ENCODE measurements around the gene GAB4.
"Not testable (repeated sequence)": the region's sequence is repeated elsewhere in the genome, so short reads cannot be mapped to it uniquely, and the experiment has no call there.

Gene GAB4

DNA sequence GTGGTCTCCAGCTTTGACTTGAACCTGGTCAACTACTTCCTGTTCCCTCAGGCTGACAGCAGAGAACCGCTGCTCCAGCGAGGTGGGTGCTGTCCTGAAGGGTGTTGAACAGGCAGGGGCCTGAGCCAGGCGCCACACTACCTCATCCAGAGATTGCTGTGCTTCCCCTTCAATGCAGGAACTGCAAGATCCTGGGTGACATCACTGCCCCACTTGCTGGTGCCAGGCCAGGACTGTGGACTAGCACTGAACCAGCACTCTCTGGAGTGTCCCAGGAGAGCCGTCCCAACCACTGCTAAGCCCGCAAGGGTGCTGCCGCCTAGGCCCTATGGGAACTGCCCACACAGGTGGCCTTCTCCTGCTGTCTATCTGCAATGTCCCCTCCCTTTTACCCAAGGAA lies 51.7 kb downstream of the GAB4 start:
- no peak for DNase-seq

DNA sequence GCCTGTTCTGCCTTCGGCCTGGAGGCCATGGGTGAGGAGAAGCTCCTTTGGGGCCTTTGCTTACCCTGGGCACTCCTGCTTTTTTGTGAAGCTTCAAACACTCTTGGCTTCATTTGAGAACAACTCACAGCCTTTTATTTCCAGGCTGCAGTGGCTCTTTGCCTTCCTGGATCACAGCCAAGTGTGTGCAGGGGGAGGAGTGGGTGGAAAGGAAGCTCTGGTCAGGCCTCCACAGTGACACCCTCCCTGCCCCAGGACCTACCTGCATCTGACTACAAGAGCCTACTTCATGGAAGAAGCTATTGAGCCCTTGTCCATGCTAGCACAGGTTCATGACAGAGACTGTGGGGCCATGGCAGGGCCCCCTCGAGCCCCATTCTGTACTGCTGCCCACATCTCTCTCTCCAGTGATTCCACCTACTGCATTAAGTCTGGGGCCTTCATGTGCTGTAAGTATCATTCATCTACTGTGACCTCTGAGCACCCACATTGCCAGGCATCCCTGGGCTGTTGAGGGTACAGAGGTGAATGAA lies 52.3 kb downstream of the GAB4 start:
- DNase-seq = no peak

DNA sequence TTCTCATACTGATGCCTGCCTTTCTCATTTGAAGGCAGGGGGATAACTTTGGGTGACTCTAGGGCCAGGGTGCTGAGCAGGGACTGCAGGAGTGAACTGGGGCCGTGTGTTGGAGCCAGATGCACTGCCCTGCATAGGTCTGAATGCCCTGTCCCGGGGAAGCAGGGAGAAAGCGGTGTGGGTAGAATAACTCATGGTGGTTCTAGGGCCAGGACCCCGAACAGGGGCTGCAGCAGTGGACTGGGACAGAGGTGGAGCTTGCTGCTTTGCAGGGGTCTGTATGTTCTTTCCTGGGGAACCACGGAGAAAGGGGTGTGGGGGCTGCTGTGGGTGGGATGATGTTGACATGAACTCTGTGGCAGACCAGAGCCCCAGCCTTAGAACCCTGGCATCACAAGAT lies 52.9 kb downstream of the GAB4 start:
- no peak for DNase-seq

DNA sequence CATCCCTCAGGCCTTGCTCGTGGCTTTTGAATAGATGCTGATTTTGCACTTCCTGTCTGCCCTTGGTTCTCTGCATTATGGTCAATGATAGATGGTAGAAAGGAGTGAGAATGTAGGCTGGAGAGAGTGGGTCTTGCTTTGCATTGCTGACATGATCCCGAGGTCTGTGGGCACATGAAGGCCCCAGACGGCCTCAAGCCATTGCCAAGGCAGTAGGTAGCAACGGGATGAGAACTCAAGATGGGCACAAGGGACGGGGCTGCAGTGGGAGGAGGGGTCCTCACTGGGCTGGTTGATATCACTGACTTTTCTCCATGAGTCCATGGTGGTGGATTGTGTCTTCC lies 54.0 kb downstream of the GAB4 start:
- no peak for DNase-seq

DNA sequence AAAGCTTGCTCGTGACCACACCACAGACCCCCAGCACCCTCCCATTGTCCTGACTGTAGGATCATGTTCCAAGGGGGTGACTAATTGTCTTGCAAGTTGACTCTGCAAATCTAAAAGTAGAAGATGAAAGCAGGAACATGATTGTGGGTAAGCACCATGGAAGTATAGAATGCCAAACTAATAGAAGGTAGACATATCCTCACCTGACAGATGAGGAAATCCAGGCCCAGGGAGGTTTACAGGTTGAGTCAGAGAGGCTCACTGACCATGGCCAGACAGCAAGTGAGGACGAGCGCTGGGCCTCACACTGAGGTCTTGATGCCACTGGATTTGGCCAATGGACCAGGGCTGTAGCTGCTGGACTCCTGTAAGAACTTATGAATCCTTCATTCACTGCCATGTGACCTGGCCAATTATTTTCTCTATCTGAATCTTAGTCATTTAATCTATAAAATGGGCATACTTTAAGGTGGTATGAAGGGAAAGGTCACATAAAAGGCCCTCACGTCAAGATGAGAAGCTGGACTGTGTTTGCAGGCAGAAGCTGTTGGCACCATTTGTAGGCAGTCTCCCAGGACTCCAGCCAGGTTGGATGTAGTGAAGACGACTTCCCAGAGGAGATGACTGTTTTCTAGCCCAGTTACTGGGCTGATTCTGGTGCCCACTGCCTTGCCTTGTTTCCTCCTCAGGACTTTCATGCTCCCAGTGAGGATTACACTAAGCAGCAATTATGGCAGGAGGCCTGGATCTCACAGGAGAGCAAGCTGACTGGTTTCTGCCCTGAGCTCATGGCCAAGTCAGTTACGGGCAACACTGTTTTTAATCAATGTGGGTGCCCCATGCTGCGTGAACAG lies 54.6 kb downstream of the GAB4 start:
- no peak for DNase-seq

DNA sequence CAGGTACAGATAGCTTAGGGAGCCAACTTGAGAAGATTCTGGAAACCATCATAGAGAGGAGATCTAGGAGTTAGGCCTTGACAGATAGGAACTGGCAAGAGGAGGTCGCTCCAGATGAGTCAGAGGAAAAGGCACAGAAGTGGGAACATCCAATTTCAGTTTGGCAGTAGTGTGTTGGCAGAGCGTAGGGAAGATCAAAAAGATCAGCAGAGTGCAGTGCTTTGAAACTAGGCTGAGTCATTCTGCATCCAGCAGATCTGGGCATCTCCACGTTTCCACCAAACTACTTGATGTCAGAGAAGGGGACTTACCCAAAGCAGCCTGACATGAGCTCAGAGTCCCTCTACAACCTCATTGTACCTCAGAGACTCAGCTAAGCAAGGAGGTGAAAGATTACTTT lies 58.5 kb downstream of the GAB4 start:
- no peak for DNase-seq

DNA sequence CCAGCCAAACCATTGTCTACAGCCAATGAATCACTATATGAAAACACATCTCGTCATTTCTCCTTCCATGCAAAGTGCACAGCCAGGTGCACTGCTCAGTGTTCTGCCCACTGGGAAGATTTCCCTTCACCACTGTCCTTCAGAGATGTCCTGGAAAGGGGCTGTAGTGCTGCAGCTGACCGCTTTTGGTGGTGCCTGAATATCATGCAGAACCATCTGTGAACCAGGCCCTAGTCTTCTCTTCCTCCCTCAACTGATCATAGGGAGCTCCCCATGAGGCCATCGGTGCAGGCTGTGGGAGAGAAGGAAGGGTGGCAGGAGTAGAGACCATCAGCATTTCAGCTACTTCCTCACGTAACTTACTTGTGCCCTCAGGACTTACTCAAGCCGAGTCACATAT lies 70.2 kb downstream of the GAB4 start:
- DNase-seq = no peak

DNA sequence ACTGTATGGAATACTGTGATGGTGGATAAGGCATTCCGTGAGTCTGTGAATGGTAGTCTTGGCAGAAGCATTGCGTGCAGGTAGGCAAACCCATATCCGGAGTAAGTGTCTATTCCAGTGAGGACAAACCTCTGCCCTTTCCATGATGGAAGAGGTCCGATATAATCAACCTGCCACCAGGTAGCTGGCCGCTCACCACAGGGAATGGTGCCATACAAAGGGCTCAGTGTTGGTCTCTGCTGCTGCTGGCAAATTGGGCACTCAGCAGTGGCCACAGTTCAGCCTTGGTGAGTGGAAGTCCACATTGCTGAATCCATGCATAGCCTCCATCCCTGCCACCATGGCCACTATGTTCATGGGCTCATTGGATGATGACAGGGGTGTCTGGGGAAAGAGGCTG lies 70.8 kb downstream of the GAB4 start:
- DNase-seq = not testable (repeated sequence)

DNA sequence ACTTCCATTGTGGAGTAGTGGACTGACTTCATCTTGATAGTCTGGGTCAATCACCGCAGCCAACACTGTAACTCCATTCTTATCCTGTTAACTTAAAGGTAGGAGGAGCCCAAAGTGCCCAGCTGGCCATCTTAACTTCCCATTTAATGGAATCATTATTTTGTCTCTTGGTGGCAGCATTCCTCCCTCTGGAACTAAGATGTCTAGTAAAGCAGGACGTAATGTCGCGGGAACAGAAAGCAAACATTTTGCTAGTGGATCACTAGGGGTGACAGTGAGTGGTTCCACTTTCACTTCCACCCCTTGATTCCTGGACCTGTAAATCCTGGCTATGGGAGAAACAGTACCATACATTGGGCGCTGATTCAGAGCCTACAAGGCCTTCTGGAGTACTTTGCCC lies 71.4 kb downstream of the GAB4 start:
- no peak for DNase-seq

DNA sequence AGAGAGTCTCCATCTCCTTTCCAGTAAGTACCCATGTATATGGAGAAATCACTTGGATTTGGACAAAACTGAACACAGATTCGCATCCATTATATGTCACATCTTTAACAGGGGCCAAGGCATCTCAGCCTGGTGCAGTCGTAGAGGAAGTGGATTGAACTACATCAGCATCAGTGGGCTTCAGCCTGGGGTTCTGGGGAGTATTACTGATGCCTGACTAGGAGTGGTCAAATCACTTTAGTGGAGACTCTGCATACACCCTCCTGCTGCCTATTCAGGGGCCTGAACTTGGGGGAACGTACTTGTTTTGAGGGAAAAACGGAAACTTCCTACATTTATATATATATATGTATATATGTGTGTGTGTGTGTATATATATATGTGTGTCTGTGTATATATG lies 72.8 kb downstream of the GAB4 start:
- no peak for DNase-seq

DNA sequence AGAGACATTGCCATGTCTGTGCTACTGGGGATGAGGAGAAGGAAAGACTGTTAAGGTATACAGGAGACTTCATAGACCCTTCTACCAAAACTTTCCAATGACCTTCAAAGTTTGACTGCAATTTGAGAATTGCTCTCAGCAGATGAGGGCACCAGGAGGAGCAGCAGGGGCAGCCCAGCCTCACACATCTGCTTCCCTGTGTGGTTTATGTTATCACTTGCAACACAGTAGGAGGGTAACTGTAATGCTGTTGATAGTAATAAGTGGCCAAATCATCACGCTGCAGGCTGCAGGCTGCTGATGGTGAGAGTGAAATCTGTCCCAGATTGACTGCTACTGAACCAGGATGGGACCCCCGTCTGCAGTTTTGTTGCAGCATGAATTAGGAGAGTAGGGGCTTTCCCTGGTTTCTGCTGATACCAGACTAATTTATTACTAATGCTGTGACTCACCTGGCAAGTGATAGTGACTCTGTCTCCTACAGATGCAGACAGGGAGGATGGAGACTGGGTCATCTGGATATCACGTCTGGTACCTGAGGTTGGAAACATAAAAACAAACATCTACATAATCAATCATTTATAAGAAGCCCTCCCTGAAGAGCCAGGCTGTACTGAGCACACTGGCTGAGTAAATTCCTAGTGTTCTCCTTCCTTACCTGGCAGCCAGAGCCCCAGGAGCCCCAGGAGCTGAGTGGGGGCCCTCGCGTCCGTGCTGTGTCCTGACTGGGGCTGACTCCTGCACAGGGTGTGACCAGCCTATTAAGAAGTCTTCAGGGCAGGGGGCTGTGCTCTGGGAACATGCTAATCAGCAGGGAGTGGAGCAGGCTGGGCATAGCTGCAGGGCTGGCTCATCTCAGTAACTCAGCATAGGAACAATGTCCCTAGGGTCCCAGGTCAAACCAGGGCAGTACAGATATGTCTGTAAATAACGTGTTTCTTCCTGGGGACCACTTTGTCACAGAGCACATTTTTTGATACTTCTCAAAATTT lies 74.4 kb downstream of the GAB4 start:
- no peak for DNase-seq

DNA sequence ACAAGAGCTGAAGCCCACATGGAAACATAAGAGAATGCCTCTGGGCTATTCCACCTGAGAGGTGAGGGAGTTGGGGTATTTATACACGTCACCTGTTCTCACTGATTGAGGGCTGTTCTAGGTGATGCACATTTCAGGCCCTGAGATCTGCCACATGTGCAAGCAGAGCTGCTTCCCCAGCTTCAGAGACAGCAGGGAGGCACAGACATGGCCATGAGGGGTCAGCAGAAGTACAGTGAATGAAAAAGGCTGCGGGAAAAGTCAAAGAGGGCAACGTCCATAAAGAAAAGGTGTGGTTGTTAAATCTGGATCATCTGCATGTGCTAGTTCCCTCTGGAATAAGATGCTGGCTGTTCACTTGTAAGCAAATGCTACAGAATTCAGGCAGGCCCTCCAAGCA lies 75.4 kb downstream of the GAB4 start:
- DNase-seq = no peak

DNA sequence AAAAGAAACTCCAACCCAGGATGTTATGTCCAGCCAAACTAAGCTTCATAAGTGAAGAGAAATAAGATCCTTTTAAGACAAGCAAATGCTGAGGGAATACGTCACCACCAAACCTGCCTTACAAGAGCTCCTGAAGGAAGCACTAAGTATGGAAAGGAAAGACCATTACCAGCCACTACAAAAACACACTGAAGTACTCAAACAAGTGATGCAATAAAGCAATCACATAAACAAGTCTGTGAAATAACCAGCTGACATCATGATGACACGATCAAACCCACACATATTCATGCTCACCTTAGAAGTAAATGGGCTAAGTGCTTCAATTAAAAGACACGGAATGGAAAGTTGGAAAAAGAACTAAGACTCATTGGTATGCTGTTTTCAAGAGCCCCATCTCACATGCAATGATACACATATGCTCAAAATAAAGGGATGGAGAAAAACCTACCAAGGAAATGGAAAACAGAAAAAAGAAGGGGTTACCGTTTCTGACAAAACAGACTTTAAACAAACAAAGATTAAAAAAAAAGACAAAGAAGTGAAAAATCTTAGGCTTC lies 82.5 kb downstream of the GAB4 start:
- no peak for DNase-seq

DNA sequence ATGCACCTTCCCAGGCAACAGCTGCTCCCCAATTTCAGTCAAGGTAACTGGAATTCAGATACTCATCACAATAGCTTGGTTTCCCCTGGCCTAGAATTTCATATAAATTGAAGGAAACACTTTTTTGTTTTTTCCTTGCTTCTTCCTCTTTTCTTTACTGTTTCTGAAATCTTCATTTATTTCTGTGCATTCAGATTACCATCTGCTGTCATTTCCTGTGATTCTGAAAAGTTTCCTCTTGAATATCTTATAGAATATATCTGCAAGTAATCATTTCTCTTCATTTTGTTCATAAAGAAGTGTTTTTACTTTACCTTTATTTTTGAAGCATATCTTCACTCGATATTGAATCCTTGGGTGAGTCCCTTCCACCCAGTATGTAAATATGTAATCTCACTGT lies 85.3 kb downstream of the GAB4 start:
- DNase-seq = no peak

DNA sequence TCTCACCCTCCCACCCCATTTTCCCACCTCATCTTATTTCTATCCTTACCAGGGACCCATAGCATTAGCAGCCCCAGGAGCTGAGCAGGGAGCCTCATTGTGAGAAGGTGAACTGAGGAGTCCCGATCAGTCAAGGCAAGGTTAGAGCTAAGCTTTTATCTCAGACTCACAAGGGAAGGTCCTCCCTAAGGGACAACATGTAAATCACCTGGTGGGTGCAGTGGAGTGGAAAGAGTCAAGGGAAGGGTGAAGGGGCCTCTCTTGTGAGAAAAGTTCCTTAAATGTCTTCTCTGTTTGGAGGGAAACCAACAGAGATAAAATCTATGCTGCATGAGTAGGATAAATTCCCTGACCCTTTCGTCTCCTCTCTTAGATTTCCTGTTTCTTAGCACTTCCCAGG lies 85.9 kb downstream of the GAB4 start:
- DNase-seq = no peak

DNA sequence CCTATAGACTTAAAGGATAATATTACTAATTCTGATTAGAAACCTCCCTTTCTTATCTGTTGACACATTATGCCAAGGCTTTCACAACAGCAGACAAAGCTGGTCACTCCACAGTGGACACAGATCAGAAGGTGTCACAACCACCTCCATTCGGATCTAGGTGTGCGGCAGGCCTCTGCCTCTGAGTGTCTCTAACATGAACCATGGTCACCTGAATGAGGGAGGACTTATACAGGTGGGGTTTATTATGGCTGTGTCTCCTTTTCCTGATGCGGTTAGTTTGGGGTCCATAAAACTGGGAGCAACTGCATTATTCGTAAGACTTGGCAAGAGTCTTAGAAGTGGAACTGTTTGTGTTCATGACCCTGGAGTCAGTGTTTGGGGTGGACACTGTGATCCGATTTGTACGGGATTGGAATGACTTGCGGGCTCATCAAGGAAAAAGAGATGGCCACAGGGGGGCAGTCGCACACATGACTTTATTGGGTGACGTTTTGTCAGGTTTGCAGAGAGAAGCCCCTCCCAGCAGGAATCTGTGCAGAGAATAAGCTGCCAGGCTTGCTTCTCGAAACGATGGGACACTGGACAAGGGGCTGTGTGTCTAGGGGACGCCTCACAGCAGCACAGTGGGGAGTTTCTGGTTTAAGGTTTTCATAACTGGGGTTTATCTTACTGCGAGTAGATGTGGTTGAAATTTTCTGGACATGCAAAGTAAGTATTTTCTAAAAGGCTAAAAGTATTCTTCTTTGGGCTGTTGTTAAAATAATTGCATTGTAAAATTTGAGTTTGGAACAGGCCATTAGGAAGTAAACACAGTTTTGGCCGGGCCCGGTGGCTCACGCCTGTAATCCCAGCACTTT lies 90.6 kb downstream of the GAB4 start:
- peak; percentile 28 to 66 for DNase-seq

DNA sequence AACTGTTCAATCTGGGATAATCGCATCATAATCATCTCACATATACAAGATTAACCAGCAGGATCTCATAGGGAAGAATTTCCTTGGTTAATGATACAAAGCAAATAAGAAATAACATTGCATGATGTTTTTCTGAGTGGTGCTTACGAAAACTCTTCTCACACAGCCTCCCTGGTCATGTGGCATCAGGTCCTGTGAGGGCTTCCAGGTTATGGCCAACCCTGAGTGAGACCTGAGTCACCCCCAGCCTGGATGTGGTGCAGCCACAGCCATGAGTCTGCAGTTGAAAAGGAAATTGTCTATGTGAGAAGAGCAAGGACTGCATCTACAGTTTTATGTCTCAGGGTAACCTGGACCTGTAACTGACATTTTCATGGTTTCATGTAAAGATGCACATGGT lies 92.3 kb downstream of the GAB4 start:
- DNase-seq = no peak

DNA sequence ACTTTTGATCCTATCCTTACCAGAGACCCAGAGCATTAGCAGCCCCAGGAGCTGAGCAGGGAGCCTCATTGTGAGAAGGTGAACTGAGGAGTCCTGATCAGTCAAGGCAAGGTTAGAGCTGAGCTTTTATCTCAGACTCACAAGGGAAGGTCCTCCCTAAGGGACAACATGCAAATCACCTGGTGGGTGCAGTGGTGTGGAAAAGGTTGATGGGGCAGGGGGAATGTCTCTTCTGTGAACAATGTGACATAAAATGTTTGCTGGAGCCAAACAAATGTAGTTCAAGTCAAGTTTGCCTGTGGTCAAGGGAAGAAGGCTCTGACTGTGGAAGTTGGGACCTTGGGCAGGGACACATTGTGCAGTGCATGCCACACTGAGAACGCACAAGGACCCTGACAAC lies 93.1 kb downstream of the GAB4 start:
- not testable (repeated sequence) for DNase-seq

DNA sequence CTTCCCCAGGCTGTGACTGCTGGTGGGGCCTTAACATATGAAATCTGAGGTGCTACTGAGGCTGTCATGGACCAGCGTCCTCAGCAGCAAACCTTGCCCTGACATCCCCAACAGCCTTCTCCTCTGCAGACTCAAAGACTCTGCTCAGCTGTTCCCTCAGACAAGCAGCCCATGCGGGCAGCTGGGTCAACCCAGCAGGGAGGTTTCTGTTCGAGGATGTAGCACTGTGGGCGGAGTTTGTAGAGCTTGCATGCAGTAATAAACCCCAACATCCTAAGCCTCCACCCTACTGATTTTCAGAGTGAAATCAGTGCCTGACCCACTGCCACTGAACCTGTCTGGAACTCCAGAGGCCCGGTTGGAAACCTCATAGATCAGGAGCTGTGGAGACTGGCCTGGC lies 94.0 kb downstream of the GAB4 start:
- no peak for DNase-seq

DNA sequence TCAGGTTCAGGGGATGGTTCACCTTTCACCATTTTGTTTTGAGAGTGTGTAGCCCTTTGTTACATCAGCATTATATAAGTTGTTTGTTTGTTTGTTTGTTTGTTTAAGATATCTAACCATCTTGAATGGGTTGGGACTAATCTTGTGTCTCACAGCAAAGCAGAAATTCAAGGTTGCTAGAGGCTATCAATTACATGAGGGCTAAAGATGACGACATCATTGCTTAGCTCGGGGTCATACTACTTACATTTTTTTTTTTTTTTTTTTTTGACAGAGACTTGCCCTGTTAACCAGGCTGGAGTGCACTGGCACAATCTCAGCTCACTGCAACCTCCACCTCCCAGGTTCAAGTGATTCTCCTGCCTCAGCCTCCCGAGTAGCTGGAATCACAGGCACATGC lies 95.7 kb downstream of the GAB4 start:
- DNase-seq = no peak

All from NCI-H446 (cell line).